A549 (cell line): ENCODE results near the gene RASGRF1. TPM values are rescaled to one million over a fixed set of nuclear protein-coding genes. Genes with fewer than 3 reads are reported as not detected.

Experiments used
- ATAC-seq, 2 experiments: fragments of 200-7000 bp in 1 of 2; fragments of >200 bp in 1 of 2; cut with Nextera tagmentation in 1 of 2; cut with Tn5 transposase in 1 of 2; 3 replicates each; pipeline versions ENCODE4 v1.8.0 to v1.9.1; 2018 to 2020; ENCODE audit warnings: mild to moderate bottlenecking in 1 of 2, moderate library complexity in 1 of 2
- CTCF ChIA-PET: fragments of 300-600 bp; sonication (Branson Sonifier 250); formaldehyde crosslinking; extraction: SDS; loops from one replicate; lab custom pipeline; 2021; ENCODE audit warnings: antibody characterized with exemption, inconsistent platforms; lab: Yijun Ruan, JAX
- POLR2A ChIA-PET: fragments of 350-600 bp; formaldehyde crosslinking; extraction: SDS; loops from one replicate; lab custom pipeline; 2021; ENCODE audit warnings: antibody characterized with exemption, inconsistent platforms; lab: Yijun Ruan, JAX
- DNase-seq, 2 experiments: peaks; one replicate each; pipeline versions ENCODE4 v3.0.0 to v3.0.0-alpha.2; 2011 to 2016; ENCODE audit warnings: low read depth in 1 of 2, low spot score in 1 of 2
- FAIRE-seq: peaks from 2 replicates; lab custom pipeline; 2011; peaks lifted over from hg19 to GRCh38; lab: Jason Lieb, UNC
- H3K27ac ChIP-seq, 2 experiments: fragments of >200 bp; sonication (Bioruptor Twin); formaldehyde crosslinking; 3 replicates each; pipeline ENCODE4 v1.5.1; 2016 to 2017
- H3K4me1 ChIP-seq: fragments of >200 bp; sonication (Bioruptor Twin); formaldehyde crosslinking; 3 replicates; pipeline ENCODE4 v1.6.1; 2016
- H3K4me2 ChIP-seq: fragments of >200 bp; sonication (Bioruptor Twin); formaldehyde crosslinking; 3 replicates; pipeline ENCODE4 v1.6.1; 2016
- H3K4me3 ChIP-seq: fragments of >200 bp; sonication (Bioruptor Twin); formaldehyde crosslinking; 3 replicates; pipeline ENCODE4 v1.5.1; 2016
- H3K9me3 ChIP-seq: fragments of >200 bp; sonication (Bioruptor Twin); formaldehyde crosslinking; 3 replicates; pipeline ENCODE4 v1.6.1; 2016
- CEBPB ChIP-seq, 2 experiments: fragments of >200 bp in 1 of 2; sonication (Bioruptor Twin) in 1 of 2; formaldehyde crosslinking in 1 of 2; IDR thresholded peaks; 2 replicates each; pipeline ENCODE4 v1.6.1; 2012 to 2016
- CTCF ChIP-seq: fragments of >200 bp; sonication (Bioruptor Twin); formaldehyde crosslinking; IDR thresholded peaks from 3 replicates; pipeline ENCODE4 v1.5.1; 2016
- EP300 ChIP-seq, 2 experiments: fragments of >200 bp; sonication (Bioruptor Twin); formaldehyde crosslinking; IDR thresholded peaks; 2 replicates in 1 of 2; 3 replicates in 1 of 2; pipeline ENCODE4 v1.6.1; 2016 to 2017
- FOSL2 ChIP-seq, 2 experiments: fragments of 450-650 bp in 1 of 2; fragments of >200 bp in 1 of 2; sonication (Bioruptor Twin) in 1 of 2; formaldehyde crosslinking; IDR thresholded peaks; 2 replicates each; pipeline versions ENCODE4 v1.5.0 to v1.6.1; 2016 to 2020; ENCODE audit warnings: mild to moderate bottlenecking in 1 of 2, moderate library complexity in 1 of 2
- HMGXB4 ChIP-seq: fragments of 250-450 bp; sonication (Bioruptor Pico); IDR thresholded peaks from 2 replicates; pipeline ENCODE4 v1.5.0; 2021; ENCODE audit warnings: mild to moderate bottlenecking, moderate library complexity, borderline replicate concordance
- HOXA7 ChIP-seq: fragments of 250-450 bp; sonication (Bioruptor Pico); IDR thresholded peaks from 2 replicates; pipeline ENCODE4 v1.5.0; 2020; ENCODE audit warnings: mild to moderate bottlenecking, moderate library complexity
- HOXB5 ChIP-seq: fragments of 250-450 bp; sonication (Bioruptor Pico); IDR thresholded peaks from 2 replicates; pipeline ENCODE4 v1.5.0; 2020; ENCODE audit warnings: mild to moderate bottlenecking, moderate library complexity
- JUN ChIP-seq, 2 experiments: fragments of >200 bp; sonication (Bioruptor Twin); formaldehyde crosslinking; IDR thresholded peaks; 2 replicates in 1 of 2; 3 replicates in 1 of 2; pipeline ENCODE4 v1.6.1; 2016 to 2017
- JUNB ChIP-seq: fragments of >200 bp; sonication (Bioruptor Twin); formaldehyde crosslinking; IDR thresholded peaks from 2 replicates; pipeline ENCODE4 v1.6.1; 2016
- MAFK ChIP-seq: fragments of 450-650 bp; IDR thresholded peaks from 2 replicates; pipeline ENCODE4 v1.6.1; 2014; ENCODE audit not compliant: partially characterized antibody
- MAX ChIP-seq: IDR thresholded peaks from 2 replicates; pipeline ENCODE4 v1.6.1; 2012
- MYC ChIP-seq: IDR thresholded peaks from 2 replicates; pipeline ENCODE4 v1.6.1; 2012; ENCODE audit warnings: mild to moderate bottlenecking, inconsistent platforms, low read length, improper control_type of control experiment, borderline replicate concordance
- NFE2L2 ChIP-seq: fragments of 150-350 bp; conservative IDR thresholded peaks from 2 replicates; pipeline ENCODE4 v1.6.1; 2014; ENCODE audit warnings: low read length
- NR3C1 ChIP-seq: fragments of >200 bp; sonication (Bioruptor Twin); formaldehyde crosslinking; IDR thresholded peaks from 3 replicates; pipeline ENCODE4 v1.6.1; 2017
- PBX3 ChIP-seq: IDR thresholded peaks from 2 replicates; pipeline ENCODE4 v1.6.1; 2012
- POLR2AphosphoS2 ChIP-seq: conservative IDR thresholded peaks from 2 replicates; pipeline ENCODE4 v1.6.1; 2012; ENCODE audit warnings: low read length, improper control_type of control experiment, inconsistent platforms
- RCOR1 ChIP-seq: fragments of 150-350 bp; IDR thresholded peaks from 2 replicates; pipeline ENCODE4 v1.6.1; 2014; ENCODE audit warnings: antibody characterized with exemption, low read length, low read depth
- RFX5 ChIP-seq: fragments of 450-650 bp; IDR thresholded peaks from 2 replicates; pipeline ENCODE4 v1.7.1; 2014; ENCODE audit warnings: antibody characterized with exemption, mild to moderate bottlenecking, moderate library complexity
- USF2 ChIP-seq: fragments of 450-650 bp; IDR thresholded peaks from 2 replicates; pipeline ENCODE4 v1.6.1; 2014; ENCODE audit warnings: antibody characterized with exemption
- ZNF302 ChIP-seq: fragments of 250-450 bp; sonication (Bioruptor Pico); IDR thresholded peaks from 2 replicates; pipeline ENCODE4 v1.9.0; 2021; ENCODE audit warnings: inconsistent platforms, mild to moderate bottlenecking, moderate library complexity
- WGBS: methylation state at CpG from one replicate; pipeline ENCODE4 v1.1.6; 2017; ENCODE audit errors: missing lambda C conversion rate; 5-methylcytosine and 5-hydroxymethylcytosine counted together
- polyA plus RNA-seq, 4 experiments: library from polyadenylated mRNA; depleted of rRNA in 3 of 4; stranded (reverse); fragments of >200 nt; fragmentation: RNase III in 1 of 4; extraction: RNeasy Plus Mini Kit Qiagen cat#74134 plus additional on column Dnase treatment in 1 of 4; gene quantifications; 2 replicates in 3 of 4; 3 replicates in 1 of 4; pipeline ENCODE4 v1.2.3, GENCODE V29; 2011 to 2017
- TF ChIP-seq, protein P1 (sequence below): fragments of 150-350 bp; IDR thresholded peaks from 2 replicates; pipeline ENCODE4 v1.6.1; 2014; ENCODE audit warnings: low read depth, mild to moderate bottlenecking, low read length
- TF ChIP-seq, protein P2 (sequence below): fragments of 200-600 bp; sonication (generic); IDR thresholded peaks from 2 replicates; pipeline ENCODE4 v1.6.1; 2016; ENCODE audit warnings: antibody characterized with exemption, mild to moderate bottlenecking, moderate library complexity

Gene RASGRF1
- polyA plus RNA-seq, 2 of the 4 experiments (the other 2 are of a cell fraction) = 0.13 to 0.21 TPM

DNA sequence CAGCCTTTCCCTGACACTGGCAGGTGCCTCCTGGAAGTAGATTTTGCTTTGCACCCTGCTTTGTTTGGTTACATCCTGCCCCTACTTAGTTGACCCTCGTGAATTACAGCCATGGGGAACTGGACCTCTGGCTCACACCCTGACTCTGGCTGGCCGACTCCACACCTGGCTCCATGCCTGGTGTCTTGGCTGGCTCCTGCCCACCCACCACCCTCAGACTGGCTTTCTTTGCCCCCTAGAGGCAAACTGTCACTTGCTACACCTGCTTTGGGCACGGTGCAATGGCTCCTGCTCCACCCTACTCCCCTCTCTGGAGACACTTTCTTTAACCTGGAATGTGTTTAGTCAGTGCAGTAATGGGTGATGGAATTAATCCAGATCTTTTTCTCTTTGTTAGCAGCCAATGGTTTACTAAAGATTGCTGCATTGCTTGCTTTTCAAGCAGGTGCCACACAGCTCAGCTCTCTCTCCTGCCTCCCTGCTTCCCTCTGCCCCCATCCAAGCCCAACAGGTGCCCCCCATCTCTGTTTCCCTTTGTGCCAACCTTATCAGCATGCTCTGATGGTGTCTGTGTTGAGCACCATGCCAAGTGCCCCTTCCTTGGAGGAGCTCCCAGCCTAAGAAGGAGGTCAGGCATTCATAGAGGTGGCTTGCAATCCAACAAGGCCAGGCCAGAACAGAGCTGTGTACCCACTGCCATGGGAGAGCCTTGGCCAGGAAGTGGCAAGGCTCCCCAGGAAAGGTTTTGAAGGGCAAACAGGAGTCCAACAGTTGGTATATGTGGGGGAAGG, 38.4 kb downstream of the RASGRF1 start:
- H3K27ac ChIP-seq = no peak overlapping the region
- ChIA-PET CTCF (interaction anchor here (1.9 kb wide), 2 partner anchors 13 to 24 kb away, joined by 4 read pairs; no protein-coding TSS in a partner anchor), POLR2A (no interaction called here)
- H3K4me3 ChIP-seq = no peak overlapping the region
- no peaks in the 10 kb centered on the region for H3K9me3 ChIP-seq
- FAIRE-seq = no peak
- 9% methylated on average over 3 of the region's 3 CpGs for WGBS
- no peaks in the 10 kb centered on the region for H3K4me1 ChIP-seq
- H3K4me2 ChIP-seq = no peak overlapping the region
- no peak for TF ChIP-seq JUNB
- TF ChIP-seq MYC = no peak
- TF ChIP-seq HOXB5 = no peak
- TF ChIP-seq NFE2L2 = no peak
- no peak for TF ChIP-seq POLR2AphosphoS2
- TF ChIP-seq HOXA7 (CRISPR knock-in tag) = no peak
- TF ChIP-seq, protein P1, sequence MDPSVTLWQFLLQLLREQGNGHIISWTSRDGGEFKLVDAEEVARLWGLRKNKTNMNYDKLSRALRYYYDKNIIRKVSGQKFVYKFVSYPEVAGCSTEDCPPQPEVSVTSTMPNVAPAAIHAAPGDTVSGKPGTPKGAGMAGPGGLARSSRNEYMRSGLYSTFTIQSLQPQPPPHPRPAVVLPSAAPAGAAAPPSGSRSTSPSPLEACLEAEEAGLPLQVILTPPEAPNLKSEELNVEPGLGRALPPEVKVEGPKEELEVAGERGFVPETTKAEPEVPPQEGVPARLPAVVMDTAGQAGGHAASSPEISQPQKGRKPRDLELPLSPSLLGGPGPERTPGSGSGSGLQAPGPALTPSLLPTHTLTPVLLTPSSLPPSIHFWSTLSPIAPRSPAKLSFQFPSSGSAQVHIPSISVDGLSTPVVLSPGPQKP = no peak
- TF ChIP-seq JUN (IDR thresholded peaks at IDR 0.05) = no peak
- TF ChIP-seq CEBPB (IDR thresholded peaks at IDR 0.05) = no peak
- no peak for TF ChIP-seq MAX
- no peak for TF ChIP-seq FOSL2 (IDR thresholded peaks at IDR 0.05)
- TF ChIP-seq FOSL2 (CRISPR knock-in tag; IDR thresholded peaks at IDR 0.05) = no peak
- TF ChIP-seq MAFK = no peak
- no peak for TF ChIP-seq ZNF302 (CRISPR knock-in tag)
- TF ChIP-seq, protein P2, sequence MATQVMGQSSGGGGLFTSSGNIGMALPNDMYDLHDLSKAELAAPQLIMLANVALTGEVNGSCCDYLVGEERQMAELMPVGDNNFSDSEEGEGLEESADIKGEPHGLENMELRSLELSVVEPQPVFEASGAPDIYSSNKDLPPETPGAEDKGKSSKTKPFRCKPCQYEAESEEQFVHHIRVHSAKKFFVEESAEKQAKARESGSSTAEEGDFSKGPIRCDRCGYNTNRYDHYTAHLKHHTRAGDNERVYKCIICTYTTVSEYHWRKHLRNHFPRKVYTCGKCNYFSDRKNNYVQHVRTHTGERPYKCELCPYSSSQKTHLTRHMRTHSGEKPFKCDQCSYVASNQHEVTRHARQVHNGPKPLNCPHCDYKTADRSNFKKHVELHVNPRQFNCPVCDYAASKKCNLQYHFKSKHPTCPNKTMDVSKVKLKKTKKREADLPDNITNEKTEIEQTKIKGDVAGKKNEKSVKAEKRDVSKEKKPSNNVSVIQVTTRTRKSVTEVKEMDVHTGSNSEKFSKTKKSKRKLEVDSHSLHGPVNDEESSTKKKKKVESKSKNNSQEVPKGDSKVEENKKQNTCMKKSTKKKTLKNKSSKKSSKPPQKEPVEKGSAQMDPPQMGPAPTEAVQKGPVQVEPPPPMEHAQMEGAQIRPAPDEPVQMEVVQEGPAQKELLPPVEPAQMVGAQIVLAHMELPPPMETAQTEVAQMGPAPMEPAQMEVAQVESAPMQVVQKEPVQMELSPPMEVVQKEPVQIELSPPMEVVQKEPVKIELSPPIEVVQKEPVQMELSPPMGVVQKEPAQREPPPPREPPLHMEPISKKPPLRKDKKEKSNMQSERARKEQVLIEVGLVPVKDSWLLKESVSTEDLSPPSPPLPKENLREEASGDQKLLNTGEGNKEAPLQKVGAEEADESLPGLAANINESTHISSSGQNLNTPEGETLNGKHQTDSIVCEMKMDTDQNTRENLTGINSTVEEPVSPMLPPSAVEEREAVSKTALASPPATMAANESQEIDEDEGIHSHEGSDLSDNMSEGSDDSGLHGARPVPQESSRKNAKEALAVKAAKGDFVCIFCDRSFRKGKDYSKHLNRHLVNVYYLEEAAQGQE = no peak
- no peak for TF ChIP-seq NR3C1
- no peak for TF ChIP-seq CTCF
- TF ChIP-seq RFX5 = no peak
- no peak for ATAC-seq
- no peak for DNase-seq

DNA sequence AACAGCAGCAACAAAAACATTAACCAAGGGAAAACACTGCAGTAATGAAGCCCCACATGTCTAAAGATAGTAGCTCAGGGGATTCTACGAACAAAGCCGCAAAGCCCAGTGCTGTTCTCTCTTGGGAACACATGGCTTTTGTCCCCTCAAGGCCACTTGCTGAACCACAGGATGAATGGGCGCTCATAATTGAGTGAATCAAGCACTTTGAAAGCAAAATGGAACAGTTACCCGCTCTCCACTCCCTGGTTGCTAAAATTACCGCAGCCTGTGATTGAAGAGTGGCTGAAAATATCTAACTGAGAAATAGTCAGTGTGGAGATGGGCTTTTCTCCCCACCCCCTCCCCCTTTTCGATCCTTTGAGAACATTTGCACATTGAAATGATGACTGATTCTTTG, 39.6 kb downstream of the RASGRF1 start:
- Histone ChIP-seq H3K4me2 (no peak overlapping the region), H3K27ac (no peak overlapping the region), H3K4me1 (no peaks in the 10 kb centered on the region), H3K4me3 (no peak overlapping the region), H3K9me3 (no peaks in the 10 kb centered on the region)
- POLR2A ChIA-PET = no interaction called here
- CTCF ChIA-PET = interaction anchor here (1.4 to 1.5 kb wide), 2 partner anchors 23 to 133 kb away, joined by 5 to 7 read pairs; no protein-coding TSS in a partner anchor
- 58% methylated on average over 6 of the region's 6 CpGs for WGBS
- no peak for ATAC-seq
- no peak for FAIRE-seq
- DNase-seq = no peak
- TF ChIP-seq PBX3 = no peak
- no peak for TF ChIP-seq EP300 (IDR thresholded peaks at IDR 0.05)
- TF ChIP-seq CTCF = no peak
- no peak for TF ChIP-seq MAX
- no peak for TF ChIP-seq HMGXB4 (CRISPR knock-in tag)
- no peak for TF ChIP-seq NR3C1
- TF ChIP-seq USF2 = no peak
- no peak for TF ChIP-seq RCOR1
